HG02852 (cell line): Measurements from ENCODE around the gene AMOTL1.
A peak's percentile ranks its signal among the peaks of the same experiment; 100 is the strongest.

ENCODE experiments used
- ATAC-seq: cut with Tn5 transposase; IDR thresholded peaks from one replicate; pipeline ENCODE4 v1.9.1; 2021; ENCODE audit warnings: mild to moderate bottlenecking, moderate library complexity; ENCODE audit not compliant: unreplicated experiment

AMOTL1 gene

DNA sequence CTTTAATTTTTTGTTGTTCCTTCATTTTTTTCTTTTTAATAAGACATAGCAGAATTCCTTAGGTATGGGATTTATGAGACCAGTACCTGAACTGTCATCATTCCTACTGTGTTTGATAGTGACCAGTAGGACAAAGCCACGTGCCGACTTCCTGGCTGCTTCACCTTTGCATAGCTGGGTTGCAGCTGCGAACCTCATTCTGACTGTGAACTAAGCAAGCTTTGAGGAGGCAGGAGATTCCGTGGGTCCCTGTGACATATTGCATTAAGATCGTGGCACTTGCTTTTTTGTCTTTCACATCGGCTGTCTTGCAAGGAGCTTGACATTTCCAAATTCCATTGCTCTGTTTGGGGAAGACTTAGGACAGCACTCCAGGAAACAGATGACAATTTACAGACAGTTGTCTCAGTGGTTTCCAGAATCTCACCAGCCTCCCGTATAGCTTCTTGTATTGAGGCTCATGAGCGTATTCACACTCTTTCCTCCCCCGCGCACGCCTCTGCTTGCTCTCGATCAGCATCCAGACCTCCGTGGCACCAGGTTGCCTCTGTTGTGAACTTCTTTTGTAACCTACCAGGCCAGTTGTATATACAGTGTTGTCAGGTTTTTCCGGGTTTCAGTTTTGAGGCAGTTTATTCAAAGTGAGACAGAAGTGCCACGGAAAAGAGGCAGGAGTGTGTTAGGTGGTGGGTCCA, 103.5 kb downstream of the AMOTL1 start:
- no peak for ATAC-seq

DNA sequence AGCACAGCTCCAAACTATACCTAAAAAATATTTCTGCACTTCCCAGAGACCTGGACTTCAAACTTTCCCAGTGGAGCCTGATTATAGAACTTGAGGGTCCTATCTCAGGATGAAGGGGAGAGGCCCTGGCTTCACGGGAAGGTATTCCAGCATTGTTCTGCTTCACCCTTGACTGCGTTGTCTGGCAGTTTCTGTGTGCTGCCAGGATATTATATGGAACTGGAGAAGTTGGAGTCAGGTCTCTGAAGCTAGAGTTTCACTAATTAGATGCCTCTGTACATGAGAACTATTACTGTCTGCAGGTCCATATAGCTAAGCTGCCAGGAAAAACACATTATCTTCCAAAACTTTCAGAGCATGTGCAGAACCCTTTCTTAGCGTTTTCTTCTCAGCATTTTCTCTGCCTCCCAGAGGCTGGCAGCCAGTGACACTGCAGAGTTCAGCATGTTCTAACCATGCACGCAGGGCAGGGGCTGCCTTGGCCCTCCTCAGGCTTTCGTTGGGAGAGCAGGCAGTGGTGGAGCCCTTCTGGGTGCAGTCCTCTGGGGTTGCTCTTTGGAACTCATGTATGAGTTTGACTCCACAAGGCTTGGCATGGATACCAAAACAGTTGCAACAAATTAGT, 105.9 kb downstream of the AMOTL1 start:
- no peak for ATAC-seq

DNA sequence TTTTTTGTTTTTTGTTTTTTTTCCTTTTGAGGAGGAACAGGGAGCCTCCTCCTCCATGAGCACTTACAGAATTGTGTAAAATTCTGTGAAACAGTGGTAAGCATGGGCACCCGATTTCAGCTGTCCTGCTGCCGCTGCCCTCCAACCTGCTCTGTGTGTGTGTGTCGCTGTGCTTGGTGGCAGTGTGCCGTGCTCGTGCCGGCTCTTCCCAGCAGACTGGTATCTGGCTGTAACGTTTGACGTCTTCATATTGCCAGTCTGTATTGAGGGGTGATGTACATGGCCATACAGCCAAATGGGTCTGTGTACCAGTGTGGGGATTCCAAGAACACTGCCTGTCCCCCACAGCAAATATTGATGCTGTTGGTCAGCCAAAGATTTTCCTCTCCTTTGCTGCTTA, 108.1 kb downstream of the AMOTL1 start:
- ATAC-seq = no peak

DNA sequence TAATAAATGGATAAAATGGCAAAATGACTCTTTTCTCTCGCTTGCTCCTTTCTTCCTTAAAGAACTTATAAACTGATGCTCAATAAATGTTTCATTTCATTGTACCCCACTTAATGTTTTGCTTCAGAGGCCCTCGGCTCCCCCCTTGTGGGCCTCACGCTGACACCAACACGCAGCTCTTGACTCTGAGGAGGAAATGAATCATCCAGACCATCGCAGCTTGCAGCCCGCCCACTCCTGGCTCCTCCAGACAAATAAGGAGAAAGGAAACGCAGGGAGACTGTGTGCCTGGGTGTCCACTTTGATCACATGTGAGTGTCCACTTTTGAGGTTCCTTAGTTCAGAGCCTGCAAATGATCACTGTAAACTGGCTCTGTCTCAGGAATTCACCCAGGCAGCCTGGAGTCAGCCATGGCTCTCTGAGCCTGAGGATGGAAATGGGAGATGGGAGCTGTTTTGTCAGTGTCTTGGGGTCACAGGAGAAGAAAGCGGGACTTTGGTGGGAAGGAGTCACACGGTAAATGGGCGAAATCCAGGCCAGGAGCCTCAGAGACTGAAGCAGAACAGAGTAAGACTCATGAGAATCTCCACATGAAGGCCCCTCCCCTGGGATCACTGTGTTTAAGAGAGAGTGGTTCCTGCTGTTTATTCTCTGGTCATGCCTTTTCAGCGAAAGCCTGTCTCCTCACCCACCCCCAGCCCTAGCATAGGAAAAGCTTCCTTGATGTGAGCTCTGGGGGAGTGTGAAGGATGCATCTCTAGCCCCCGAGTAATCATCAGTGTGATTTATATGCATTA, 108.7 kb downstream of the AMOTL1 start:
- ATAC-seq = peak; percentile 97

GRCh38 chr11:94877443-94878200, 109.5 kb downstream of the AMOTL1 start:
- ATAC-seq = no peak

DNA sequence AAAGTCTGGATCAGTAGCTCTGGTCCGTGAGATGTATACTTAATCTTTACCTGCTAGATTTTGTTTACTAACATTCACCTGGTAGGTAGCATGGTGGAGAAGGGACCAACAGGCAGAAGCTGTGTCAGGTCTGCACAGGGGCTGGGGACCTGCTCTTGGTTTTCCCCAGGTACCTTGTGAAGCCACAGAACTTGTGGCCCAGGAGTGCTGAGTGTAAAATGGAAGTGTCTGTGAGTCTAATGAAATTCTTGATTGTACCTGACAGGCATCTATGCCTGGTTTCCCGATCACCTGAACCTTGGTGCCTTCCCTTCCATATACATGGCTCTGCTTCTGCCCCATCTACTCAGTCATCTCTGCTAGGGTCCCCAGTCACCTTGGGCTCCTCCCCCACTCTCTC, 110.8 kb downstream of the AMOTL1 start:
- ATAC-seq = no peak

DNA sequence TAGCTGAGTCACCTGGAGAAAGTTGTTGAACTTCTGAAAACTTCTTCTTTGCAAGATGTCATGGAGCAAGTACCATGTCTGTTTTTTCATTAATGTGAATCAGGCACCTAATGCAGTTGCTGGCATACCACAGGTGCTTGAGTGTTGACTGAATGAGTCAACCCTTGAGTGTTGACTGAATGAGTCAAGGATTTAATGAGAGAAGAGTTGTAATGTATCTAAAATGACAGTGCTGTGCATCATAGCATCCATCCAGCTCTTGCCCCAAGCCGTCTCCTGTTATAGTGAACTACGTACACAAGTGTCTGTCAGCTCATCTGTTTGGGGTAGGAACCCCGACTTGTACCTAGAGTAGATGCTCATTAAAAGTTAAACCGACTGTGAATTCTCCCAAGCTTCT, 112.1 kb downstream of the AMOTL1 start:
- no peak for ATAC-seq

- ATAC-seq = no peak
Measured at GRCh38 chr11:94882931-94883330, 114.8 kb downstream of the AMOTL1 start.

GRCh38 chr11:94883878-94884277, 115.7 kb downstream of the AMOTL1 start:
- ATAC-seq = no peak

GRCh38 chr11:94884376-94884775, 116.2 kb downstream of the AMOTL1 start:
- no peak for ATAC-seq

DNA sequence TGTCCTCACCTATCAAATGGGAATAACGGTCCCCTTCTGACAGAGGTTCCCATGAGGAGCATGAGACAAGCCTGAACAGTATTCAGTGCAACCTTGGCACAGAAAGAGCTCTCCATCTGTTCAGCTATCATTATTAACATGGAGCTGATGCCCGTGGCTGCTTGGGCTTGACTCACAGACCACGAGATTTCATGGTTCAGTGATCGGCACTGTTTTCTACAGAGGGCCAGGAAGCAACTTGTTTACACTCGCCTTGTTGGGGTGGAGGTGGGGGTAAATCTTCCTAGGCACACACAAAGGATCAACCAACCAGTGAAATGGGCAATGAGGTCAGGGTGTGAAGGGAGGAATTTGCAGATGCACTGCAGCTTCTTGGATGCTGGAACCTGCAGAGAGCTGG, 117.0 kb downstream of the AMOTL1 start:
- ATAC-seq = peak; percentile 67

- no peak for ATAC-seq
Measured at GRCh38 chr11:94885581-94885980, 117.4 kb downstream of the AMOTL1 start.

DNA sequence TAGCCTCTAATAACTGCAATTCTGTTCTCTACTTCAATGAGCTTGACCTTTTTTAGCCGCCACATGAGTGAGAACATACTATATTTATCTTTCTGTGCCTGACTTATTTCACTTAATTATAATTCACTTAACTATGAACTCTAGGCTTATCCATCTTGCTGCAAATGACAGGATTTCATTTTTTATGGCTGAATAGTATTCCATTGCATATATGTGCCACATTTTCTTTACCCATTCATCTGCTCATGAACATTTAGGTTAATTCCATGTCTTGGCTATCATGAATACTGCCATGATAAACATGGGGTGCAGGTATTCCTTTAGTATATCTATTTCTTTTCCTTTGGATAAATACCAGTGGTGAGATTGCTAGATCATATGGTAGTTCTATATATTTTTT, 120.0 kb downstream of the AMOTL1 start:
- ATAC-seq = no peak

DNA sequence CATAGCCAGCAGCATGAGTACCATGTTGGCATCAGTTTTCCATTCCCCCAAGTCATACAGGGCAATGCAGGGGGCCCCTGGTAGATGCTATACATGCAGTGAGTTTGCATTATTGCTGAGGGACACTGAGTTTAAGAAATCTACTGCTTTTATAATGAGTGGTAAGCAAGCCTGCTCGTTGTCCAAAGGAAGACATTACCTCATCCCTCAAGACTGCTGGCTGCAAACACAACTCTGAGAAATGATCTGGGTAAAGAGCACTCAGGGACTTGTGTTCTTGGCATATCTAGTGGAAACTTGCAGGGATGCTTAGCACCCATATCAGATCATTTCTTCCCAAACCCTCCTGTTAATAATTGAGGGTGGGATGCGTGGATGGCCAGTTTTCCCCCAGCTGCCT, 127.3 kb downstream of the AMOTL1 start:
- no peak for ATAC-seq

DNA sequence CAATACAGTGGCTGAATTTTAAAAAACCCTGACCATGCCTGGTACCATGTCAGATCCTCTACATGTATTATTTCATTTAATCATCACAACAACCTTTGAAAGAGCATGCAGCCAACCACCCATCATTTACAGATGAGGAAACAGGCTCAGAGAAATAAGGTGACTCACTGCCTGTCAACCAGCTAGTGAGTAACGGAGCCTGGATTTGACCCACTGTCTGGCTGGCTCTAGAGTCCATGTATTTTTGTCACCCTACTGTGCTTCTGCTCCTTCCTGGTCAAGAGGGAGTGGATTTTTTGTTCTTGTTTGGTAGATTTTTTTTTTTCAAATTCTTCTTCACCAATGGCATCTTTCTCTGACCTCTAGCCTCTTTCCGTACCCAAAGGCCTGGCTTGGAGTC, 127.8 kb downstream of the AMOTL1 start:
- ATAC-seq = no peak

- peak; percentile 80 for ATAC-seq
Measured at GRCh38 chr11:94897330-94897768, 129.2 kb downstream of the AMOTL1 start.

- no peak for ATAC-seq
Measured at GRCh38 chr11:94907226-94907625, 139.1 kb downstream of the AMOTL1 start.

GRCh38 chr11:94909371-94909820, 141.2 kb downstream of the AMOTL1 start:
- ATAC-seq = no peak

GRCh38 chr11:94910270-94910669, 142.1 kb downstream of the AMOTL1 start:
- ATAC-seq = no peak

DNA sequence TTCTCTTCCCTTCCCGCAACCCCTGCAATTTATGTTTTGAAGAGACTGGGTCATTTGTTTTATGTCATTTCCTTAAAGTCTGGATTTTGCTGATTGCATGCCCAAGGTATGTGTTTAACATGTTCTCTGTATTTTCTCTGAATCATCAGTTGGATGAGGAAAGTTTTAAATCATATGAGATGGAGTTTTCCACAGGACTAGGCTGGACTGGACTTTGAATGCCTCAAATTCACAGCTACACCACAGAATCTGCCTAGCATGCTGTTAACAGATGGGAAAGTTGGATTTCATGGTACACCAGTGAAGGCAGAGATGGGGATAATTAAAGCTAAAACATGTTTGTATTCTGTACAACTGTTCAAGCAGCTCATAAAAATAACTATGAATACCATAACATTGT, 142.6 kb downstream of the AMOTL1 start:
- ATAC-seq = no peak

DNA sequence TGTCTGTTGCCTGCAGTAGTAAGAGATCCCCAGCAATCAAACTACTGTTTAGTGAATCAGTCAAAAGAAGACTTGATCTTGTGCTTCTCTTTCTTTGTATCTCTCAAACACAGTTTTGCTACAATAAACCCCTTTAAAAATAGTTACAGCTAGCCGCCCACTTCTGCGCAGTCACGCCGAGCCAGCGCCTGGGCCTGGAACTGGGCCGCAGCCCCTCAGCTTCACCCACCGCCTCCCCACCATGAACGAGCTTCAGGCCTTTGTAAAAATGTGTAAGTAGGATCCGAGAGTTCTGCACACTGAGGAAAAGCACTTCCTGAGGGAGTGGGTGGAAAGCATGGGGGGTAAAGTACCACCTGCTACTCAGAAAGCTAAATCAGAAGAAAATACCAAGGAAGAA, 144.7 kb downstream of the AMOTL1 start:
- ATAC-seq = no peak
